ENCODE data around the gene IRX4.

GRCh38 chr5:1916041-1917001 is 33.6 kb upstream of the IRX4 start:
- TF ChIP-seq CTCF (IDR thresholded peaks at IDR 0.05 in 2 of 3, conservative IDR thresholded peaks at IDR 0.05 in 1 of 3; ENCODE audit: borderline replicate concordance in 1 of 3, insufficient read depth in 1 of 3, low read depth in 2 of 3, low read length in 2 of 3) = no peak
- TF ChIP-seq TCF7L2 (IDR thresholded peaks at IDR 0.05; ENCODE audit: borderline replicate concordance, extremely low read depth, insufficient read depth, insufficient read length) = no peak
- TF ChIP-seq POLR2A (IDR thresholded peaks at IDR 0.05; ENCODE audit: borderline replicate concordance, extremely low read depth, insufficient read depth, insufficient read length) = no peak
- no peak for TF ChIP-seq FOSL1 (IDR thresholded peaks at IDR 0.05; ENCODE audit: low read depth)
- TF ChIP-seq MAX (IDR thresholded peaks at IDR 0.05) = no peak
- TF ChIP-seq EZH2 (IDR thresholded peaks at IDR 0.05) = no peak
- no peak for TF ChIP-seq POLR2AphosphoS5 (IDR thresholded peaks at IDR 0.05; ENCODE audit: low read depth, low read length)
- no peak for TF ChIP-seq EZH2phosphoT487 (IDR thresholded peaks at IDR 0.05; ENCODE audit: borderline replicate concordance)
- no peak for TF ChIP-seq ZFX (IDR thresholded peaks at IDR 0.05)
- TF ChIP-seq SP1 (IDR thresholded peaks at IDR 0.05; ENCODE audit: low read depth) = no peak
- no peak for TF ChIP-seq SIN3A (IDR thresholded peaks at IDR 0.05; ENCODE audit: low read depth)

Data from HCT116 (cell line).